GM21825 (cell line): ENCODE data around the gene KCMF1.

Experiments used
- ATAC-seq: cut with Tn5 transposase; IDR thresholded peaks from one replicate; pipeline ENCODE4 v1.9.1; 2021; ENCODE audit warnings: mild to moderate bottlenecking, moderate library complexity; ENCODE audit not compliant: unreplicated experiment

Gene KCMF1

GRCh38 chr2:84956334-84957297 lies 14.3 kb upstream of the KCMF1 start:
- ATAC-seq = no peak

- no peak for ATAC-seq
Observed at GRCh38 chr2:84957771-84958134, 13.2 kb upstream of the KCMF1 start.

GRCh38 chr2:84958135-84959059 lies 12.6 kb upstream of the KCMF1 start:
- no peak for ATAC-seq

- no peak for ATAC-seq
Observed at GRCh38 chr2:84959095-84959565, 11.8 kb upstream of the KCMF1 start.

GRCh38 chr2:84959566-84960506 lies 11.1 kb upstream of the KCMF1 start:
- no peak for ATAC-seq

GRCh38 chr2:84962917-84963316 lies 8.0 kb upstream of the KCMF1 start:
- no peak for ATAC-seq

- no peak for ATAC-seq
Observed at GRCh38 chr2:84963323-84963691, 7.7 kb upstream of the KCMF1 start.

GRCh38 chr2:84963692-84964405 lies 7.1 kb upstream of the KCMF1 start:
- ATAC-seq = no peak

- ATAC-seq = no peak
Observed at GRCh38 chr2:84964406-84965191, 6.4 kb upstream of the KCMF1 start.

GRCh38 chr2:84965192-84965516 lies 5.8 kb upstream of the KCMF1 start:
- ATAC-seq = no peak

GRCh38 chr2:84965827-84966226 lies 5.1 kb upstream of the KCMF1 start:
- ATAC-seq = no peak

- ATAC-seq = no peak
Observed at GRCh38 chr2:84966731-84967130, 4.2 kb upstream of the KCMF1 start.

GRCh38 chr2:84969511-84970209 lies 1.3 kb upstream of the KCMF1 start:
- ATAC-seq = no peak

- ATAC-seq = peak; percentile 35
Observed at GRCh38 chr2:84970210-84970867, 622 bp upstream of the KCMF1 start.

GRCh38 chr2:84971510-84972206 lies 697 bp downstream of the KCMF1 start:
- peak; percentile 28 for ATAC-seq

GRCh38 chr2:84972207-84972783 lies 1.3 kb downstream of the KCMF1 start:
- ATAC-seq = no peak

- ATAC-seq = no peak
Observed at GRCh38 chr2:84972932-84973331, 2.0 kb downstream of the KCMF1 start.
